ENCODE measurements around the gene KISS1R.
A peak's percentile ranks its signal among the peaks of the same experiment; 100 is the strongest.

KISS1R gene

GRCh38 chr19:934865-935479 lies 17.8 kb downstream of the KISS1R start:
- no peak for DNase-seq (ENCODE audit: low read depth)
- in situ Hi-C loops (cut with HindIII; ENCODE audit: low sequenced_read_pairs): no loop called here
- H3K4me3 ChIP-seq (ENCODE audit: low read depth, low read length): no peak overlapping the region
- TF ChIP-seq, protein P1, sequence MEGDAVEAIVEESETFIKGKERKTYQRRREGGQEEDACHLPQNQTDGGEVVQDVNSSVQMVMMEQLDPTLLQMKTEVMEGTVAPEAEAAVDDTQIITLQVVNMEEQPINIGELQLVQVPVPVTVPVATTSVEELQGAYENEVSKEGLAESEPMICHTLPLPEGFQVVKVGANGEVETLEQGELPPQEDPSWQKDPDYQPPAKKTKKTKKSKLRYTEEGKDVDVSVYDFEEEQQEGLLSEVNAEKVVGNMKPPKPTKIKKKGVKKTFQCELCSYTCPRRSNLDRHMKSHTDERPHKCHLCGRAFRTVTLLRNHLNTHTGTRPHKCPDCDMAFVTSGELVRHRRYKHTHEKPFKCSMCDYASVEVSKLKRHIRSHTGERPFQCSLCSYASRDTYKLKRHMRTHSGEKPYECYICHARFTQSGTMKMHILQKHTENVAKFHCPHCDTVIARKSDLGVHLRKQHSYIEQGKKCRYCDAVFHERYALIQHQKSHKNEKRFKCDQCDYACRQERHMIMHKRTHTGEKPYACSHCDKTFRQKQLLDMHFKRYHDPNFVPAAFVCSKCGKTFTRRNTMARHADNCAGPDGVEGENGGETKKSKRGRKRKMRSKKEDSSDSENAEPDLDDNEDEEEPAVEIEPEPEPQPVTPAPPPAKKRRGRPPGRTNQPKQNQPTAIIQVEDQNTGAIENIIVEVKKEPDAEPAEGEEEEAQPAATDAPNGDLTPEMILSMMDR (IDR thresholded peaks at IDR 0.05; ENCODE audit: low read depth, low read length, missing control alignments): peak; percentile 6

- TF ChIP-seq, protein P1 (IDR thresholded peaks at IDR 0.05; ENCODE audit: low read depth, low read length, missing control alignments): no peak
- DNase-seq (ENCODE audit: low read depth): no peak
- H3K4me3 ChIP-seq (ENCODE audit: low read depth, low read length): no peak overlapping the region
- in situ Hi-C loops (cut with HindIII; ENCODE audit: low sequenced_read_pairs): no loop called here
Measured at GRCh38 chr19:936175-936546, 19.0 kb downstream of the KISS1R start.

DNA sequence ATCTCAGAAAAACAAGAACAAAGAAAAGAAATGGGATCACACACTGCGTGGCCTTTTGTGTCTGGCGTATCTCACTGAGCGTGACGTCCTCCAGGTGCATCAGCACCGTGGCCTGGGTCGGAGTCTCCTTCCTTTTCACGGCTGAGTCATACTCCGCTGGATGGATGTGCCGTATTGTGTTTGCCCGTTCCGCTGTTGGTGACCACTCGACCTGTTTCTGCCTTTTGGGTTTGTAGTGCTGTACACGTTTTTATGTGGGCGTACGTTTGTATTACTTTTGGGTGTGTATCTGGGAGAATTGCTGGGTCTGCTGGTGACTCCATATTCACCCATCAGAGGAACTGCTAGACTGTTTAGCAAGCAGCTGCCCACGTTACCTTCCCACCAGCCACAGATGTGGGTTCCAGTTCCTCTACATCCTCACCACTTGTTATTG lies 20.1 kb downstream of the KISS1R start:
- in situ Hi-C loops (cut with HindIII; ENCODE audit: low sequenced_read_pairs): no loop called here

DNA sequence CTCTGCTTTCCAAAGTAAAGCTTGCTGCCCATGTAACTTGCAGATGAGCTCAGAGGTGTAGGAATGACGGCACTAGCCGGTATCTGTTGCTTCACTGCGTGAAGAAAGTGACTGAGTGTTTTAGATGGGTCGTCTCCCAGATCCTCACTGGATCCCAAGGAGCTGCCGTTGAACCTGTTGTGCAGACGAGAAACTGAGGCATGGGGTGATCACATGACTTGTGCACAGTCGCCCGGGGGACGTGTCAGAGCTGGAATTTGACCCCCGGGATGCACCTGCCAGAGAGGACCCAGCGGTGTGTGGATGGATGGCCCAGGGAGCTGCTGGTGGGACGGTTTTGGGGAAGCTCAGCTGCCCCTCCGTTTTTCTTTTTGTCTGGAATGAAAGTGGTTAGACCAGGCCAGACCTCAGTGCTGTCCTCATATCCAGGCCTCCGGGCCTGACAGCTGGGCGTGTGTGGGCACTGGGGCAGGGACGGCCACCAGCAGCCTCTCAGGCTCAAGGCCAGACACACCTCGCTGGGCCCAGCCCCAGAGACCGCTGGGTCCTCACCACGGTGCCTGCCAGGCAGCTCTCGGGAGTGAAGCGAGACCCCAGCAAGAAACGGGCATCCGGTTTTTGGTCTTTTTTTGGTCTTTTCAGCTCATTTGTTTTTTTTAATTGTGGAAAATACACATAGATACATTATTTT lies 21.2 kb downstream of the KISS1R start:
- in situ Hi-C loops (cut with HindIII; ENCODE audit: low sequenced_read_pairs): no loop called here
- TF ChIP-seq, protein P1 (IDR thresholded peaks at IDR 0.05; ENCODE audit: low read depth, low read length, missing control alignments): no peak
- no peak overlapping the region for H3K4me3 ChIP-seq (ENCODE audit: low read depth, low read length)
- no peak for DNase-seq (ENCODE audit: low read depth)

More for the DNA sequence above, 20.1 kb downstream of the KISS1R start:
- DNase-seq (ENCODE audit: low read depth): no peak
- H3K4me3 ChIP-seq (ENCODE audit: low read depth, low read length): no peak overlapping the region
- TF ChIP-seq, protein P1 (IDR thresholded peaks at IDR 0.05; ENCODE audit: low read depth, low read length, missing control alignments): no peak

GRCh38 chr19:939439-939838 lies 22.3 kb downstream of the KISS1R start:
- no peak for DNase-seq (ENCODE audit: low read depth)
- no peak overlapping the region for H3K4me3 ChIP-seq (ENCODE audit: low read depth, low read length)
- TF ChIP-seq, protein P1 (IDR thresholded peaks at IDR 0.05; ENCODE audit: low read depth, low read length, missing control alignments): no peak
- in situ Hi-C loops (cut with HindIII; ENCODE audit: low sequenced_read_pairs): no loop called here

- DNase-seq (ENCODE audit: low read depth): no peak
- in situ Hi-C loops (cut with HindIII; ENCODE audit: low sequenced_read_pairs): no loop called here
- TF ChIP-seq, protein P1 (IDR thresholded peaks at IDR 0.05; ENCODE audit: low read depth, low read length, missing control alignments): no peak
- no peak overlapping the region for H3K4me3 ChIP-seq (ENCODE audit: low read depth, low read length)
Measured at GRCh38 chr19:939922-940321, 22.8 kb downstream of the KISS1R start.

Data from astrocyte of the cerebellum (primary cell).